Small intestine (tissue), 16 donors: ENCODE measurements around the gene PCDHB2. TPM values are rescaled to one million over a fixed set of nuclear protein-coding genes. Genes with fewer than 3 reads are reported as not detected.

Experiments used
- DNase-seq, 2 donors: peaks; one replicate each; pipeline versions ENCODE4 v3.0.0 to v3.0.0-alpha.2; 2013
- FAIRE-seq: peaks from 2 replicates; lab custom pipeline; 2012; peaks lifted over from hg19 to GRCh38; lab: Jason Lieb, UNC
- H3K27ac ChIP-seq, 3 donors: one replicate each; pipeline ENCODE4 v1.5.1; 2013; ENCODE audit warnings: low read length in 2 of 3, mild to moderate bottlenecking in 2 of 3, control low read depth in 1 of 3, inconsistent platforms in 1 of 3, low read depth in 1 of 3, moderate library complexity in 1 of 3
- H3K27me3 ChIP-seq, 3 donors: one replicate each; pipeline ENCODE4 v1.6.1; 2013; ENCODE audit warnings: low read length in 3 of 3, inconsistent platforms in 1 of 3; ENCODE audit not compliant: control insufficient read depth in 3 of 3, insufficient read depth in 3 of 3
- H3K36me3 ChIP-seq, 3 donors: one replicate each; pipeline ENCODE4 v1.6.1; 2013; ENCODE audit warnings: low read length in 3 of 3, inconsistent platforms in 1 of 3, low read depth in 1 of 3, mild to moderate bottlenecking in 1 of 3, moderate library complexity in 1 of 3; ENCODE audit not compliant: control insufficient read depth in 3 of 3, insufficient read depth in 2 of 3
- H3K4me1 ChIP-seq, 3 donors: one replicate each; pipeline ENCODE4 v1.6.1; 2013; ENCODE audit warnings: low read length in 2 of 3, inconsistent platforms in 1 of 3, low read depth in 1 of 3, mild to moderate bottlenecking in 1 of 3, moderate library complexity in 1 of 3; ENCODE audit not compliant: control insufficient read depth in 3 of 3, insufficient read depth in 2 of 3
- H3K4me3 ChIP-seq, 3 donors: one replicate each; pipeline ENCODE4 v1.5.1; 2013; ENCODE audit warnings: low read length in 3 of 3, control low read depth in 1 of 3, inconsistent platforms in 1 of 3, low read depth in 1 of 3, mild to moderate bottlenecking in 1 of 3, moderate library complexity in 1 of 3
- H3K9me3 ChIP-seq, 2 donors: one replicate each; pipeline ENCODE4 v1.6.1; 2013; ENCODE audit warnings: low read depth in 1 of 2, low read length in 1 of 2; ENCODE audit not compliant: control insufficient read depth in 2 of 2, insufficient read depth in 1 of 2
- WGBS, 3 donors: extraction: QIAGEN DNeasy Blood & Tissue Kit; methylation state at CpG; one replicate each; pipeline ENCODE4 v1.1.7; 2013; 5-methylcytosine and 5-hydroxymethylcytosine counted together
- long read RNA-seq, 10 donors: transcript quantifications; one replicate each; lab custom pipeline, GENCODE V29; 2026
- polyA plus RNA-seq, 4 donors: library from polyadenylated mRNA; stranded (reverse) in 3 of 4; unstranded in 1 of 4; fragments of 200-250 nt in 3 of 4; fragments of 120-200 nt in 1 of 4; gene quantifications; one replicate each; pipeline versions ENCODE4 v1.2.1 to v1.2.3, GENCODE V29; 2013
- donor health status: healthy with polysubstance abuse.
- donor health status: control.
- donor health status: control.
- donor health status: Bipolar disorder and iron deficiency.
- donor health status: healthy.

The PCDHB2 gene
- under 1 TPM in 3 of 4 donors, not detected in 1; 0.27 to 0.98 (median 0.72) TPM for polyA plus RNA-seq
- long read RNA-seq, donor 1, full-length matches to known transcripts, result 5 of 5 reads
- long read RNA-seq, donor 1, partial matches to known transcripts, result 0 of 5 reads
- long read RNA-seq, donor 1, other reads (novel, unspliced or antisense), result 0 of 5 reads
- long read RNA-seq, donor 2, full-length matches to known transcripts, result 1 of 1 reads
- long read RNA-seq, donor 2, partial matches to known transcripts, result 0 of 1 reads
- long read RNA-seq, donor 2, other reads (novel, unspliced or antisense), result 0 of 1 reads
- long read RNA-seq, donor 3, full-length matches to known transcripts, result 4 of 4 reads
- long read RNA-seq, donor 3, partial matches to known transcripts, result 0 of 4 reads
- long read RNA-seq, donor 3, other reads (novel, unspliced or antisense), result 0 of 4 reads
- long read RNA-seq, donor 4, result 0 reads
- long read RNA-seq, donor 5, result 0 reads
- long read RNA-seq, donor 6, full-length matches to known transcripts, result 2 of 2 reads
- long read RNA-seq, donor 6, partial matches to known transcripts, result 0 of 2 reads
- long read RNA-seq, donor 6, other reads (novel, unspliced or antisense), result 0 of 2 reads
- long read RNA-seq, donor 7, full-length matches to known transcripts, result 2 of 2 reads
- long read RNA-seq, donor 7, partial matches to known transcripts, result 0 of 2 reads
- long read RNA-seq, donor 7, other reads (novel, unspliced or antisense), result 0 of 2 reads
- long read RNA-seq, donor 8, full-length matches to known transcripts, result 1 of 1 reads
- long read RNA-seq, donor 8, partial matches to known transcripts, result 0 of 1 reads
- long read RNA-seq, donor 8, other reads (novel, unspliced or antisense), result 0 of 1 reads
- long read RNA-seq, donor 9, full-length matches to known transcripts, result 3 of 3 reads
- long read RNA-seq, donor 9, partial matches to known transcripts, result 0 of 3 reads
- long read RNA-seq, donor 9, other reads (novel, unspliced or antisense), result 0 of 3 reads
- long read RNA-seq, donor 10, full-length matches to known transcripts, result 7 of 7 reads
- long read RNA-seq, donor 10, partial matches to known transcripts, result 0 of 7 reads
- long read RNA-seq, donor 10, other reads (novel, unspliced or antisense), result 0 of 7 reads

DNA sequence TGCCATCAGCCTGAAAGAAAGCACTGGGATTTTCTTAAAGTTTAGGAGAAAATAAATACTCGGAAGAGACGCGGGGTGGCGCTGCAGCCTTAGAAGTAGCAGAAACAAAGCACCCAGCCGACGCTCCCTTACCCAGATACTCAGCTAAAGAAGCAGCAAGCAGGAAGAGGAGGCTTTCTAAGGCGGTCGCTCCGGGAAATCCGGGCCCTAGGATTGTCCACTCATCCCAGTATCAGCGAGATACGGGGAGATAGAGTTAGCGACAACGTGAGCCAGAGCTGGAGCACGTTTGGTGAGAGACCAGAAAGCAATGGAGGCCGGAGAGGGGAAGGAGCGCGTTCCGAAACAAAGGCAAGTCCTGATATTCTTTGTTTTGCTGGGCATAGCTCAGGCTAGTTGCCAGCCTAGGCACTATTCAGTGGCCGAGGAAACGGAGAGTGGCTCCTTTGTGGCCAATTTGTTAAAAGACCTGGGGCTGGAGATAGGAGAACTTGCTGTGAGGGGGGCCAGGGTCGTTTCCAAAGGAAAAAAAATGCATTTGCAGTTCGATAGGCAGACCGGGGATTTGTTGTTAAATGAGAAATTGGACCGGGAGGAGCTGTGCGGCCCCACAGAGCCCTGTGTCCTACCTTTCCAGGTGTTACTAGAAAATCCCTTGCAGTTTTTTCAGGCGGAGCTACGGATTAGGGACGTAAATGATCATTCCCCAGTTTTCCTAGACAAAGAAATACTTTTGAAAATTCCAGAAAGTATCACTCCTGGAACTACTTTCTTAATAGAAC lies at the start of gene PCDHB2:
Gene PCDHB2 (plus strand): TSS at position 135 of the 782 bp plus-strand sequence. CDS start 176 bp downstream, at position 311.
- H3K27ac ChIP-seq, result no peak within 1 kb of the TSS
- WGBS, 3 donors, result 19 to 31% (median 30%) methylated on average over 29 of the region's 29 CpGs
- H3K36me3 ChIP-seq, result no peaks in the 10 kb centered on the region
- no peaks in the 10 kb centered on the region for H3K4me1 ChIP-seq
- FAIRE-seq (no peak), DNase-seq (no peak)
- H3K27me3 ChIP-seq, result peaks cover 0 to 2% (median 1%) of the 10 kb centered on the region in 3 donors
- H3K4me3 ChIP-seq, result peak within 1 kb of the TSS in 1 of 3 donors; percentile 18
- H3K9me3 ChIP-seq, result peaks cover 0 to 15% of the 10 kb centered on the region in 2 donors

DNA sequence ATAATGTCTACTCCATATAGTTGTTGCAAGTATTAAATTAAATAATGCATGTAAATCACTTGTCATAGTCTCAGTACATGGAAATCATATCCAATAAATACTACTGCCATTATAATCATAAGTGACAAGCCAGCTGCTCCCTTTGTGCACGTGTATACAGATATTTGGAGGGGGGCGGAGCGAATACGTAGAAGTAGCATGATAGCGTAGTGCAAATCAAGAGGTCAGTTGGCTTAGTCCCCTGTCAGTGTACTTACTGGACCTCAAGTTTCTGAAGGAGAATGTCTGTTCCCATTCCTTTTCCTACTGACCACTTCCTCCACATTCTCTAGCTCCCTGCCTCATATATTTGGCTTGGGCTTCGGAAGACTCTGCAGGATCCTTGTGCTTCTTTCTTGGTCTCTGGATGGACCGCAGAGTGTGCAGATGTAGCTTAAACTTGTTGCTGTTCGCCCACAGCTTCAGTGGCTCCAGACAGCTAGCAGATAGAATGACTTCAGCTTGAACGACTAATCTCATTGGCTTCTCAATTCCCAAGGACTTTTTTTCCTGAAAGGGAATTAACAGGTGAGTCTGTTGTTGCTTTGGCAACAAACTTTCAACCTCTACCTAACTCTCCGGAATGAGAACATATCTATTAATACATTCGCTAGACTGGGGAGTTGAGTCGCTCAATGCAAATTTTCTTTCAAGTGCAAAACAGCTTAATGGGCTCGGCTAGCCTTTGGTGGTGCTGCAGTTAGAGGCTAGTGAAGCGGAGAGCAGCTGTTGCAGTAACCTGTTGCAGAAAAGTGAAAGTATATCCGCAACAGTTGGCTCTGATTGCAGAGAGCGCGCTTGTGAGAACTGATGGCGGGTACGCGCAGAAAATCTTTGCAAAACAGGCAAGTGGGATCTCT lies 43.5 kb upstream of the PCDHB2 start, which contains the start of gene PCDHB1:
Gene PCDHB1 (plus strand): TSS at position 753 of the 899 bp plus-strand sequence. CDS start 97 bp downstream, at position 850.
- FAIRE-seq, result no peak
- WGBS, 3 donors, result 25 to 45% (median 39%) methylated on average over 20 of the region's 20 CpGs
- Histone ChIP-seq H3K27me3 (peaks cover 0 to 9% (median 8%) of the 10 kb centered on the region in 3 donors), H3K4me1 (no peaks in the 10 kb centered on the region), H3K36me3 (no peaks in the 10 kb centered on the region), H3K27ac (no peak within 1 kb of the TSS), H3K4me3 (peak within 1 kb of the TSS in 2 of 3 donors; percentile 7 to 10), H3K9me3 (peaks cover 0 to 15% of the 10 kb centered on the region in 2 donors)
- DNase-seq, result no peak

DNA sequence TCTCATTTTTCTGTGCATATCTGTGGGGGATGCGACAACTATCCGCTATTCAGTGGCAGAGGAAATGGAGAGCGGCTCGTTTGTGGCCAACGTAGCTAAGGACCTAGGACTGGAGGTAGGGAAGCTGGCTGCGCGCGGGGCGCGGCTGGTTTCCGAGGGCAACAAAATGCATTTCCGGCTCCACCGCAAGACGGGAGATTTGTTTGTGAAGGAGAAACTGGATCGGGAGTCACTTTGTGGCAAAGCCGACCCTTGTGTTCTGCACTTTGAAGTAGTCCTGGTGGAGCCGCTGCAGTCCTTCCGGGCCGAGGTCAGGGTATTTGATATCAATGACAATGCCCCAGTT lies 42.9 kb upstream of the PCDHB2 start:
- WGBS, 3 donors, result 13 to 30% (median 28%) methylated on average over 19 of the region's 19 CpGs
- Histone ChIP-seq H3K27ac (no peak overlapping the region), H3K9me3 (peaks cover 0 to 16% of the 10 kb centered on the region in 2 donors), H3K4me3 (peak overlapping the region in 2 of 3 donors; percentile 7 to 10), H3K27me3 (peaks cover 0 to 9% (median 8%) of the 10 kb centered on the region in 3 donors), H3K36me3 (no peaks in the 10 kb centered on the region), H3K4me1 (no peaks in the 10 kb centered on the region)
- FAIRE-seq (no peak), DNase-seq (no peak)

DNA sequence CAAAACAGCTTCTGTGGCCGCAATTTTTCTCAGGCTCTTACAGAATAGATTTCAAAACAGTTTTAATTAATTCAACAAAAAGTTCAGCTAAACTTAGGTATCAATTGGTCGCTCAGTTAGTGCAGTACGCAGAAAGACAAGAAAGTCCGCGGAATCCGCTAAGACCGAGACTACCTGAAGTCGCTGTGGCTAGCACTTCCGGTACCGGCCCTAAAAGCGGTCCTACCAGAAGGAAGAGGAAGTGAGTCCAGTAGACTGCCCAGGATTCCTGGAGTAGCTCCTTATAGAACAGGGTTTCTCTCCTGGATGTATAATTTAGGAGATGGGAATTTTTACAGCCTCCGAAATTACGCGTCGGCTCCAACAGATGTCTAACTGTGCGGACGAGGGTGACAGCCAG lies 16.6 kb upstream of the PCDHB2 start:
- no peaks in the 10 kb centered on the region for H3K36me3 ChIP-seq
- no peaks in the 10 kb centered on the region for H3K4me1 ChIP-seq
- 52 to 69% (median 68%) methylated on average over 17 of the region's 17 CpGs for WGBS, 3 donors
- peaks cover 1 to 16% of the 10 kb centered on the region in 2 donors for H3K9me3 ChIP-seq
- DNase-seq, result no peak
- H3K27me3 ChIP-seq, result no peaks in the 10 kb centered on the region
- no peak for FAIRE-seq
- H3K27ac ChIP-seq, result no peak overlapping the region
- no peak overlapping the region for H3K4me3 ChIP-seq

DNA sequence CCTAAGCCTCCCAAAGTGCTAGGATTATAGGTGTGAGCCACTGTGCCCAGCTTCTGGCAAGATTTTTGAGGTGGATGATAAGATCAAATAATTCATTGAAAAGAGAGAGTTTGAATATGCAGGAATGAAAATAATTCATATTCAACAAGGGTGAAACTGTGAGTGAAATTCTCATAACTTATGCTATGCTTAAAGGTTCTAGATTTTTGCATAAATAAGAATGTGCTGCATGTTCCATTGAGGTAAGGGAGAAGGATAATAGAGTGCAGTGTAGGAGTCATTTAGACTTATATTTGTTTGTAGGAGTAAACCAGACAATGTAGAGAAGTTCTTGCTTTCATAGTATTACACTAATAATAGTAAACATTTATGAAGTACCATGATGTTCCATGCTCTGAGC lies 12.2 kb upstream of the PCDHB2 start:
- DNase-seq (no peak), FAIRE-seq (no peak)
- Histone ChIP-seq H3K4me1 (no peaks in the 10 kb centered on the region), H3K27me3 (no peaks in the 10 kb centered on the region), H3K27ac (no peak overlapping the region), H3K9me3 (peaks cover 1 to 16% of the 10 kb centered on the region in 2 donors), H3K36me3 (no peaks in the 10 kb centered on the region), H3K4me3 (no peak overlapping the region)

DNA sequence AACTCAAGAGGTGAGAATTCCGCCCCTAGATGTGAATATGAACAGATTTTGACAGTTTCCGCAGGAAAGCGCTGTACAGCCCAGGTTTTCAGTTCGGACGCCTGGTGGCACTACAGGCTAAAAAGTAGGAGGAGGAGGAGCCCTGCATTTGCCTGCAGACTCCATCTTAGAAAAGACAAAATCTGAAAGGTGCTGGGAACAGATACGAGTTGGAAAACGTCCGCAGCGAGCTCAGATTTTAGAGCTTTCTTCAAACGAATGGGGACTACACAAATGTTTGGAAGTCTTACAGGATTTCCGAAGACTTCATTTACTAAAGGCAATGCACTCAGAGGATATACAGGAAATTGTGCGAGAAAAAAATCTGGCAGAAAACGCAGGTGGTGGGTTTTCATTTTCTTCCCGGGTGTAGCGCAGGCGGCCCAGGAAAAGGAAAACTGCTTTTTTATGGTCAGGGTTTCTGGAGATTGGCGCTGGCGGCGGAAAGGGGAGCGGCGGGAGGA lies 9.9 kb upstream of the PCDHB2 start:
- H3K27ac ChIP-seq, result no peak overlapping the region
- H3K4me3 ChIP-seq, result no peak overlapping the region
- no peaks in the 10 kb centered on the region for H3K36me3 ChIP-seq
- 19 to 34% (median 27%) methylated on average over 21 of the region's 21 CpGs for WGBS, 3 donors
- H3K4me1 ChIP-seq, result no peaks in the 10 kb centered on the region
- FAIRE-seq (no peak), DNase-seq (no peak)
- no peaks in the 10 kb centered on the region for H3K27me3 ChIP-seq
- no peaks in the 10 kb centered on the region for H3K9me3 ChIP-seq

DNA sequence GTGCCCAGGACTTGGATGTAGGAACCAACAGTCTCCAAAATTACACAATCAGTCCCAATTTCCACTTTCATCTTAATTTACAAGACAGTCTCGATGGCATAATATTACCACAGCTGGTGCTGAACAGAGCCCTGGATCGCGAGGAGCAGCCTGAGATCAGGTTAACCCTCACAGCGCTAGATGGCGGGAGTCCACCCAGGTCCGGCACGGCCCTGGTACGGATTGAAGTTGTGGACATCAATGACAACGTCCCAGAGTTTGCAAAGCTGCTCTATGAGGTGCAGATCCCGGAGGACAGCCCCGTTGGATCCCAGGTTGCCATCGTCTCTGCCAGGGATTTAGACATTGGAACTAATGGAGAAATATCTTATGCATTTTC lies 837 bp downstream of the PCDHB2 start:
- Histone ChIP-seq H3K9me3 (peaks cover 0 to 17% of the 10 kb centered on the region in 2 donors), H3K27me3 (peaks cover 0 to 2% (median 1%) of the 10 kb centered on the region in 3 donors), H3K4me1 (no peaks in the 10 kb centered on the region), H3K27ac (no peak overlapping the region), H3K4me3 (no peak overlapping the region), H3K36me3 (no peaks in the 10 kb centered on the region)
- 47 to 60% (median 57%) methylated on average over 12 of the region's 12 CpGs for WGBS, 3 donors
- FAIRE-seq (no peak), DNase-seq (no peak)
